Panc1 (cell line): ENCODE measurements around the gene GGT6. TPM values are rescaled to one million over a fixed set of nuclear protein-coding genes. Genes with fewer than 3 reads are reported as not detected.
A peak's percentile ranks its signal among the peaks of the same experiment; 100 is the strongest.

ENCODE experiments used
- ATAC-seq: fragments of 200-7000 bp; cut with Tn5 transposase; 2 replicates; pipeline ENCODE4 v1.9.1; 2020; ENCODE audit warnings: mild to moderate bottlenecking, moderate library complexity
- BruUV-seq: library from RNA; stranded (reverse); fragments of 400-500 nt; replicated peaks from 2 replicates; lab custom pipeline; 2021; lab: Mats Ljungman, UMichigan
- CTCF ChIA-PET: fragments of 300-600 bp; sonication (Branson Sonifier 250); formaldehyde crosslinking; loops from one replicate; lab custom pipeline; 2022; ENCODE audit warnings: antibody characterized with exemption; lab: Charles Lee
- POLR2A ChIA-PET: fragments of 300-600 bp; sonication (Branson Sonifier 250); formaldehyde crosslinking; loops from one replicate; lab custom pipeline; 2022; ENCODE audit warnings: antibody characterized with exemption; lab: Charles Lee
- DNase-seq: peaks from one replicate; pipeline ENCODE4 v3.0.0-alpha.2; 2010; ENCODE audit warnings: low read depth, low spot score
- H3K27ac ChIP-seq: 2 replicates; pipeline ENCODE4 v1.5.1; 2011; ENCODE audit warnings: mild to moderate bottlenecking, low read length, inconsistent platforms
- H3K27me3 ChIP-seq: fragments of 200-500 bp; sonication (Bioruptor generic); 2 replicates; pipeline ENCODE4 v1.6.0; 2014; ENCODE audit warnings: low read length, inconsistent platforms; ENCODE audit not compliant: control insufficient read depth, insufficient read depth
- H3K36me3 ChIP-seq: fragments of 200-500 bp; sonication (Bioruptor generic); 2 replicates; pipeline ENCODE4 v1.5.1; 2014; ENCODE audit warnings: inconsistent platforms, mild to moderate bottlenecking, low read length, moderate library complexity; ENCODE audit not compliant: control insufficient read depth, insufficient read depth
- H3K4me1 ChIP-seq: 2 replicates; pipeline ENCODE4 v1.5.1; 2011; ENCODE audit warnings: inconsistent platforms, mild to moderate bottlenecking, low read length, moderate library complexity; ENCODE audit not compliant: control insufficient read depth, insufficient read depth
- H3K4me3 ChIP-seq, 2 experiments: 2 replicates each; pipeline ENCODE4 v1.5.1; 2011 to 2012; ENCODE audit warnings: low read depth in 2 of 2, low read length in 2 of 2, mild to moderate bottlenecking in 2 of 2, inconsistent platforms in 1 of 2, moderate library complexity in 1 of 2
- H3K9me3 ChIP-seq: fragments of 200-500 bp; sonication (Bioruptor generic); 2 replicates; pipeline ENCODE4 v1.5.1; 2014; ENCODE audit warnings: low read depth, mild to moderate bottlenecking, inconsistent platforms, low read length, moderate library complexity; ENCODE audit not compliant: control insufficient read depth, insufficient read depth
- CTCF ChIP-seq: fragments of 450-650 bp; IDR thresholded peaks from 2 replicates; pipeline ENCODE4 v1.5.1; 2017; ENCODE audit warnings: mild to moderate bottlenecking
- POLR2AphosphoS5 ChIP-seq: IDR thresholded peaks from 2 replicates; pipeline ENCODE4 v1.6.1; 2012; ENCODE audit warnings: mild to moderate bottlenecking, low read depth, low read length, moderate library complexity
- REST ChIP-seq, 2 experiments: IDR thresholded peaks; 2 replicates each; pipeline ENCODE4 v1.6.1; 2011 to 2012; ENCODE audit warnings: low read depth in 2 of 2, control low read depth in 1 of 2, low read length in 1 of 2, mild to moderate bottlenecking in 1 of 2, moderate library complexity in 1 of 2; ENCODE audit not compliant: insufficient read depth in 1 of 2
- SIN3A ChIP-seq: IDR thresholded peaks from 2 replicates; pipeline ENCODE4 v1.6.1; 2012; ENCODE audit warnings: low read depth, mild to moderate bottlenecking, low read length, moderate library complexity, borderline replicate concordance; ENCODE audit not compliant: insufficient read depth
- TCF7L2 ChIP-seq: IDR thresholded peaks from 2 replicates; pipeline ENCODE4 v1.6.1; 2011; ENCODE audit warnings: mild to moderate bottlenecking, low read depth, low read length, inconsistent platforms
- in situ Hi-C: cut with HindIII; loops from 2 replicates; pipeline ENCODE4 v1.10.0; 2016; ENCODE audit warnings: low sequenced_read_pairs, low pct_unique_long_range_greater_than_20kb
- intact Hi-C: fragments of 100-400 bp; cut with micrococcal nuclease; formaldehyde crosslinking; loops from one replicate; pipeline ENCODE4 v1.10.0; 2022; ENCODE audit not compliant: unreplicated experiment
- total RNA-seq: library from RNA; stranded (reverse); gene quantifications from one replicate; pipeline ENCODE4 v1.2.1, GENCODE V29; 2021; ENCODE audit not compliant: unreplicated experiment

GGT6 gene
- total RNA-seq, 1 experiment from 2014 or later, result not detected

- CTCF ChIA-PET, result no interaction called here
- H3K9me3 ChIP-seq, result no peaks in the 10 kb centered on the region
- intact Hi-C loops, result no loop called here
- POLR2A ChIA-PET, result no interaction called here
- in situ Hi-C loops, result no loop called here
- H3K27ac ChIP-seq, result no peak overlapping the region
- H3K4me3 ChIP-seq, result no peak overlapping the region
- H3K27me3 ChIP-seq, result no peaks in the 10 kb centered on the region
- H3K4me1 ChIP-seq, result no peaks in the 10 kb centered on the region
- DNase-seq (no peak), ATAC-seq (0 out of 2 replicates have a peak, but pooled peaks have one; percentile 32)
- TF ChIP-seq CTCF (no peak; the same call in 1 of the 2 replicates), REST (IDR thresholded peaks at IDR 0.05; ENCODE audit: insufficient read depth in 1 of 2, low read depth in 2 of 2, low read length in 1 of 2) (no peak), SIN3A (no peak), POLR2AphosphoS5 (no peak), TCF7L2 (no peak)
- BruUV-seq, result no TSS peak
- no peaks in the 10 kb centered on the region for H3K36me3 ChIP-seq
These were observed 34.7 kb upstream of the GGT6 start for GRCh38 chr17:4594931-4595684.

GRCh38 chr17:4594406-4594805 lies 34.0 kb upstream of the GGT6 start:
- CTCF ChIA-PET, result no interaction called here
- in situ Hi-C loops (no loop called here), intact Hi-C loops (no loop called here)
- no peaks in the 10 kb centered on the region for H3K4me1 ChIP-seq
- BruUV-seq, result no TSS peak
- TF ChIP-seq SIN3A (no peak), CTCF (no peak), POLR2AphosphoS5 (no peak), TCF7L2 (no peak), REST (IDR thresholded peaks at IDR 0.05; ENCODE audit: insufficient read depth in 1 of 2, low read depth in 2 of 2, low read length in 1 of 2) (no peak)
- DNase-seq, result no peak
- H3K36me3 ChIP-seq, result no peaks in the 10 kb centered on the region
- no peaks in the 10 kb centered on the region for H3K9me3 ChIP-seq
- ATAC-seq, result no peak
- POLR2A ChIA-PET, result no interaction called here
- H3K27me3 ChIP-seq, result no peaks in the 10 kb centered on the region
- no peak overlapping the region for H3K27ac ChIP-seq
- H3K4me3 ChIP-seq, result no peak overlapping the region
